Measurements from ENCODE around the gene RCC2. TPM values are rescaled to one million over a fixed set of nuclear protein-coding genes. Genes with fewer than 3 reads are reported as not detected.

RCC2 gene
- total and polyA plus RNA-seq, 8 donors = 15.8 to 73.6 (median 26.0) TPM

GRCh38 chr1:17401841-17402240, 37.6 kb downstream of the RCC2 start:
- DNase-seq = no peak
- Histone ChIP-seq H3K36me3 (peaks cover 0 to 7% (median under 1%) of the 10 kb centered on the region in 4 donors), H3K4me3 (no peak overlapping the region), H3K9me3 (no peaks in the 10 kb centered on the region), H3K4me1 (peaks cover 0 to 12% (median 7%) of the 10 kb centered on the region in 4 donors), H3K27me3 (no peaks in the 10 kb centered on the region), H3K27ac (no peak overlapping the region)
- intact Hi-C loops (cut with DNase I; ENCODE audit: low total_unique reads) = no loop called here
- WGBS, 5 donors = 42 to 57% (median 51%) methylated on average over 4 of the region's 4 CpGs
- TF ChIP-seq POLR2A (IDR thresholded peaks at IDR 0.05) (no peak), EP300 (IDR thresholded peaks at IDR 0.05) (no peak), CTCF (IDR thresholded peaks at IDR 0.05) (no peak), POLR2AphosphoS5 (IDR thresholded peaks at IDR 0.05) (no peak)

GRCh38 chr1:17400725-17401341, 38.6 kb downstream of the RCC2 start:
- Histone ChIP-seq H3K27me3 (no peaks in the 10 kb centered on the region), H3K27ac (no peak overlapping the region), H3K4me1 (peaks cover 0 to 1% (median 0%) of the 10 kb centered on the region in 4 donors), H3K4me3 (no peak overlapping the region), H3K9me3 (no peaks in the 10 kb centered on the region), H3K36me3 (no peaks in the 10 kb centered on the region)
- no peak for DNase-seq
- intact Hi-C loops (cut with DNase I; ENCODE audit: low total_unique reads) = no loop called here
- TF ChIP-seq CTCF (IDR thresholded peaks at IDR 0.05) = no peak
- no peak for TF ChIP-seq POLR2A (IDR thresholded peaks at IDR 0.05)
- TF ChIP-seq EP300 (IDR thresholded peaks at IDR 0.05) = no peak
- no peak for TF ChIP-seq POLR2AphosphoS5 (IDR thresholded peaks at IDR 0.05)
- WGBS, 5 donors = 83 to 88% (median 86%) methylated on average over 11 of the region's 11 CpGs

GRCh38 chr1:17397910-17398695, 41.4 kb downstream of the RCC2 start:
- WGBS, 5 donors = 78 to 91% (median 79%) methylated on average over 6 to 7 of the region's 7 CpGs
- TF ChIP-seq EP300 (IDR thresholded peaks at IDR 0.05) (no peak), POLR2AphosphoS5 (IDR thresholded peaks at IDR 0.05) (no peak)

GRCh38 chr1:17393230-17393629, 46.2 kb downstream of the RCC2 start:
- H3K4me1 ChIP-seq = no peaks in the 10 kb centered on the region
- peaks cover 0 to 9% (median 0%) of the 10 kb centered on the region in 3 donors for H3K27me3 ChIP-seq
- TF ChIP-seq EP300 (IDR thresholded peaks at IDR 0.05) = no peak
- no peak for TF ChIP-seq POLR2A (IDR thresholded peaks at IDR 0.05)
- TF ChIP-seq CTCF (IDR thresholded peaks at IDR 0.05) = no peak
- no peak for TF ChIP-seq POLR2AphosphoS5 (IDR thresholded peaks at IDR 0.05)
- intact Hi-C loops (cut with DNase I; ENCODE audit: low total_unique reads) = no loop called here
- H3K4me3 ChIP-seq = no peak overlapping the region
- H3K9me3 ChIP-seq = no peaks in the 10 kb centered on the region
- H3K27ac ChIP-seq = no peak overlapping the region
- H3K36me3 ChIP-seq = no peaks in the 10 kb centered on the region
- WGBS, 5 donors = 56 to 69% (median 62%) methylated on average over 8 of the region's 8 CpGs
- no peak for DNase-seq

More at GRCh38 chr1:17397910-17398695, 41.4 kb downstream of the RCC2 start:
- no peak overlapping the region for H3K27ac ChIP-seq
- no peaks in the 10 kb centered on the region for H3K36me3 ChIP-seq
- no peaks in the 10 kb centered on the region for H3K4me1 ChIP-seq
- no peak overlapping the region for H3K4me3 ChIP-seq
- no peaks in the 10 kb centered on the region for H3K27me3 ChIP-seq
- intact Hi-C loops (cut with DNase I; ENCODE audit: low total_unique reads) = no loop called here
- H3K9me3 ChIP-seq = no peaks in the 10 kb centered on the region
- no peak for DNase-seq
